Measurements from ENCODE around the gene MED15. TPM values are rescaled to one million over a fixed set of nuclear protein-coding genes. Genes with fewer than 3 reads are reported as not detected.

The MED15 gene
- total and polyA plus RNA-seq, 10 of the 15 experiments (the other 5 are each of a cell fraction or from before 2014, with no cell fraction given), result 1.4 to 75.2 (median 26.9) TPM

DNA sequence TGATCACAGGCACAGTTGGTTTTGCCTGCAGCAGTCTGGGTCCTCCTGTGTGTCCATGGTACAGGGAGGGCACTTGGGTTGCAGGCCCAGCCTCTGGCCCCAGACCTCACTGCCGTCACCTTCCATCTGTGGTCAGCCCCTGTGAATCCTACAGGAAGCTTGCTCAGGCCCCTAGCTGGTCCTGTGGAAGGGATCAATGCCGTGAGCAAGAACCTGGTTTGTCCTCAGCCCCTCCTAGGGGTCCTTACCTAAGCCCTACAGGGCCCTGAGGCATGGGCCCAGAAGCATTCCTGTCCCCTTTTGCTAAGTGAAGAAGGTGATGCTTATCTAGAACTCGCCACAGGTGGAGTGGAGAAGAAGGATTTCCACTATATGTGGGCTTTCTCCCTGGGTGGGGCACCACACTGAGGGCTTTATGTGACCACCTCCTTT, 29.9 kb downstream of the MED15 start (continued):
- TF ChIP-seq, protein P1, sequence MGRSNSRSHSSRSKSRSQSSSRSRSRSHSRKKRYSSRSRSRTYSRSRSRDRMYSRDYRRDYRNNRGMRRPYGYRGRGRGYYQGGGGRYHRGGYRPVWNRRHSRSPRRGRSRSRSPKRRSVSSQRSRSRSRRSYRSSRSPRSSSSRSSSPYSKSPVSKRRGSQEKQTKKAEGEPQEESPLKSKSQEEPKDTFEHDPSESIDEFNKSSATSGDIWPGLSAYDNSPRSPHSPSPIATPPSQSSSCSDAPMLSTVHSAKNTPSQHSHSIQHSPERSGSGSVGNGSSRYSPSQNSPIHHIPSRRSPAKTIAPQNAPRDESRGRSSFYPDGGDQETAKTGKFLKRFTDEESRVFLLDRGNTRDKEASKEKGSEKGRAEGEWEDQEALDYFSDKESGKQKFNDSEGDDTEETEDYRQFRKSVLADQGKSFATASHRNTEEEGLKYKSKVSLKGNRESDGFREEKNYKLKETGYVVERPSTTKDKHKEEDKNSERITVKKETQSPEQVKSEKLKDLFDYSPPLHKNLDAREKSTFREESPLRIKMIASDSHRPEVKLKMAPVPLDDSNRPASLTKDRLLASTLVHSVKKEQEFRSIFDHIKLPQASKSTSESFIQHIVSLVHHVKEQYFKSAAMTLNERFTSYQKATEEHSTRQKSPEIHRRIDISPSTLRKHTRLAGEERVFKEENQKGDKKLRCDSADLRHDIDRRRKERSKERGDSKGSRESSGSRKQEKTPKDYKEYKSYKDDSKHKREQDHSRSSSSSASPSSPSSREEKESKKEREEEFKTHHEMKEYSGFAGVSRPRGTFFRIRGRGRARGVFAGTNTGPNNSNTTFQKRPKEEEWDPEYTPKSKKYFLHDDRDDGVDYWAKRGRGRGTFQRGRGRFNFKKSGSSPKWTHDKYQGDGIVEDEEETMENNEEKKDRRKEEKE (IDR thresholded peaks at IDR 0.05), result no peak
- TF ChIP-seq BHLHE40 (IDR thresholded peaks at IDR 0.05; ENCODE audit: borderline replicate concordance in 1 of 2, low read depth in 2 of 2, low read length in 1 of 2) (no peak), CREB1 (IDR thresholded peaks at IDR 0.05; ENCODE audit: low read depth) (no peak), RAD51 (IDR thresholded peaks at IDR 0.05) (no peak), SPI1 (IDR thresholded peaks at IDR 0.05; ENCODE audit: borderline replicate concordance, insufficient read depth, low read depth, low read length) (no peak), NBN (IDR thresholded peaks at IDR 0.05) (no peak)
- TF ChIP-seq, protein P2, sequence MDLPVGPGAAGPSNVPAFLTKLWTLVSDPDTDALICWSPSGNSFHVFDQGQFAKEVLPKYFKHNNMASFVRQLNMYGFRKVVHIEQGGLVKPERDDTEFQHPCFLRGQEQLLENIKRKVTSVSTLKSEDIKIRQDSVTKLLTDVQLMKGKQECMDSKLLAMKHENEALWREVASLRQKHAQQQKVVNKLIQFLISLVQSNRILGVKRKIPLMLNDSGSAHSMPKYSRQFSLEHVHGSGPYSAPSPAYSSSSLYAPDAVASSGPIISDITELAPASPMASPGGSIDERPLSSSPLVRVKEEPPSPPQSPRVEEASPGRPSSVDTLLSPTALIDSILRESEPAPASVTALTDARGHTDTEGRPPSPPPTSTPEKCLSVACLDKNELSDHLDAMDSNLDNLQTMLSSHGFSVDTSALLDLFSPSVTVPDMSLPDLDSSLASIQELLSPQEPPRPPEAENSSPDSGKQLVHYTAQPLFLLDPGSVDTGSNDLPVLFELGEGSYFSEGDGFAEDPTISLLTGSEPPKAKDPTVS (IDR thresholded peaks at IDR 0.05; ENCODE audit: low read depth, low read length), result no peak

DNA sequence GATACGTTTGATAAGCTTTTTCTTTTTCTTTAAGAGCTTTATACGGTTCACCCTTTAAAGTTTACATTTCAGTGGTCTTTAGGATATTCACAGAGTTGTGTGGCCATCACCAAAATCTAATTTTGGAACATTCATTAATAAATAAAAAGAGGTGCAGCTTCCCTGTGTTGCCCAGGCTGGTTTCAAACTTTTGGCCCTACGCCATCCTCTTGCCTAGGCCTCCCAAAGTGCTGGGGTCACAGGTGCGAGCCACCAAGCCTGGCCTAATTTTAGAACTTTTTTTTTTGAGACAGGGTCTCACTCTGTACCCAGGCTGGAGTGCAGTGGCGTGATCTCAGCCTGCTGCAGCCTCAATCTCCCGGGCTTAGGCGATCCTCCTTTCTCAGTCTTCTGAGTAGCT, 30.6 kb downstream of the MED15 start:
- no TSS peak for BruUV-seq (replicated peaks)
- H3K27ac ChIP-seq (ENCODE audit: control insufficient read depth, insufficient read depth), result no peak overlapping the region
- in situ Hi-C loops (cut with MboI) (no loop called here), intact Hi-C loops (cut with micrococcal nuclease; ENCODE audit: unreplicated experiment) (no loop called here)
- ChIA-PET POLR2A (interaction anchor here (0.6 kb wide), 1 partner anchor 26 kb away, joined by 3 read pairs; no protein-coding TSS in a partner anchor), RAD21 (ENCODE audit: unreplicated experiment) (no interaction called here), SMC1A (ENCODE audit: uncharacterized antibody, unreplicated experiment) (interaction anchor here (0.7 kb wide), 1 partner anchor 15 kb away, joined by 3 read pairs; no protein-coding TSS in a partner anchor), CTCF (no interaction called here)
- H3K9me3 ChIP-seq (replicated peaks; ENCODE audit: control insufficient read depth, insufficient read depth, low read length), result no peaks in the 10 kb centered on the region
- no peaks in the 10 kb centered on the region for H3K27me3 ChIP-seq (replicated peaks in 1 of 2; ENCODE audit: control insufficient read depth in 2 of 2, insufficient read depth in 2 of 2, low read length in 1 of 2)
- H3K79me2 ChIP-seq (ENCODE audit: control insufficient read depth, insufficient read depth, low read length), result peaks cover 8% of the 10 kb centered on the region
- peaks cover 24 to 33% of the 10 kb centered on the region in 2 experiments; a peak in 3 of 4 replicates for H3K36me3 ChIP-seq (ENCODE audit: control insufficient read depth in 2 of 2, insufficient read depth in 2 of 2, low read length in 1 of 2)
- ATAC-seq (no peak), DNase-seq (ENCODE audit: low read depth, low spot score) (no peak), FAIRE-seq (no peak)
- no peak overlapping the region for H3K4me3 ChIP-seq
- H3K4me2 ChIP-seq (ENCODE audit: control insufficient read depth, insufficient read depth), result no peak overlapping the region
- WGBS (ENCODE audit: insufficient coverage, insufficient replicate concordance, low lambda C conversion rate, missing lambda C conversion rate), result 98% methylated on average over 7 of the region's 7 CpGs
- H2AFZ ChIP-seq (ENCODE audit: control insufficient read depth, low read depth, low read length), result no peak overlapping the region
- H4K20me1 ChIP-seq (ENCODE audit: control insufficient read depth, insufficient read depth), result no peaks in the 10 kb centered on the region; the same call in none of the 2 replicates
- no peak overlapping the region for H3K9ac ChIP-seq (ENCODE audit: control insufficient read depth, insufficient read depth, low read length)
- no peaks in the 10 kb centered on the region for H3K4me1 ChIP-seq (ENCODE audit: control insufficient read depth, insufficient read depth, low read length)
- TF ChIP-seq YBX1 (IDR thresholded peaks at IDR 0.05) (no peak), KDM1A (IDR thresholded peaks at IDR 0.05; ENCODE audit: borderline replicate concordance) (no peak), PAX8 (IDR thresholded peaks at IDR 0.05) (no peak), RUNX3 (IDR thresholded peaks at IDR 0.05; ENCODE audit: low read length) (no peak), MEF2B (IDR thresholded peaks at IDR 0.05; ENCODE audit: partially characterized antibody, poor library complexity, severe bottlenecking) (no peak), EZH2 (IDR thresholded peaks at IDR 0.05; ENCODE audit: borderline replicate concordance, control insufficient read depth, low read depth, low read length) (no peak)
- TF ChIP-seq, protein P3, sequence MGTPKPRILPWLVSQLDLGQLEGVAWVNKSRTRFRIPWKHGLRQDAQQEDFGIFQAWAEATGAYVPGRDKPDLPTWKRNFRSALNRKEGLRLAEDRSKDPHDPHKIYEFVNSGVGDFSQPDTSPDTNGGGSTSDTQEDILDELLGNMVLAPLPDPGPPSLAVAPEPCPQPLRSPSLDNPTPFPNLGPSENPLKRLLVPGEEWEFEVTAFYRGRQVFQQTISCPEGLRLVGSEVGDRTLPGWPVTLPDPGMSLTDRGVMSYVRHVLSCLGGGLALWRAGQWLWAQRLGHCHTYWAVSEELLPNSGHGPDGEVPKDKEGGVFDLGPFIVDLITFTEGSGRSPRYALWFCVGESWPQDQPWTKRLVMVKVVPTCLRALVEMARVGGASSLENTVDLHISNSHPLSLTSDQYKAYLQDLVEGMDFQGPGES (IDR thresholded peaks at IDR 0.05), result no peak
- TF ChIP-seq, protein P4, sequence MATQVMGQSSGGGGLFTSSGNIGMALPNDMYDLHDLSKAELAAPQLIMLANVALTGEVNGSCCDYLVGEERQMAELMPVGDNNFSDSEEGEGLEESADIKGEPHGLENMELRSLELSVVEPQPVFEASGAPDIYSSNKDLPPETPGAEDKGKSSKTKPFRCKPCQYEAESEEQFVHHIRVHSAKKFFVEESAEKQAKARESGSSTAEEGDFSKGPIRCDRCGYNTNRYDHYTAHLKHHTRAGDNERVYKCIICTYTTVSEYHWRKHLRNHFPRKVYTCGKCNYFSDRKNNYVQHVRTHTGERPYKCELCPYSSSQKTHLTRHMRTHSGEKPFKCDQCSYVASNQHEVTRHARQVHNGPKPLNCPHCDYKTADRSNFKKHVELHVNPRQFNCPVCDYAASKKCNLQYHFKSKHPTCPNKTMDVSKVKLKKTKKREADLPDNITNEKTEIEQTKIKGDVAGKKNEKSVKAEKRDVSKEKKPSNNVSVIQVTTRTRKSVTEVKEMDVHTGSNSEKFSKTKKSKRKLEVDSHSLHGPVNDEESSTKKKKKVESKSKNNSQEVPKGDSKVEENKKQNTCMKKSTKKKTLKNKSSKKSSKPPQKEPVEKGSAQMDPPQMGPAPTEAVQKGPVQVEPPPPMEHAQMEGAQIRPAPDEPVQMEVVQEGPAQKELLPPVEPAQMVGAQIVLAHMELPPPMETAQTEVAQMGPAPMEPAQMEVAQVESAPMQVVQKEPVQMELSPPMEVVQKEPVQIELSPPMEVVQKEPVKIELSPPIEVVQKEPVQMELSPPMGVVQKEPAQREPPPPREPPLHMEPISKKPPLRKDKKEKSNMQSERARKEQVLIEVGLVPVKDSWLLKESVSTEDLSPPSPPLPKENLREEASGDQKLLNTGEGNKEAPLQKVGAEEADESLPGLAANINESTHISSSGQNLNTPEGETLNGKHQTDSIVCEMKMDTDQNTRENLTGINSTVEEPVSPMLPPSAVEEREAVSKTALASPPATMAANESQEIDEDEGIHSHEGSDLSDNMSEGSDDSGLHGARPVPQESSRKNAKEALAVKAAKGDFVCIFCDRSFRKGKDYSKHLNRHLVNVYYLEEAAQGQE (IDR thresholded peaks at IDR 0.05; ENCODE audit: low read depth, low read length), result no peak

All from GM12878 (cell line).